ENCODE data around the gene RANBP10. TPM values are rescaled to one million over a fixed set of nuclear protein-coding genes. Genes with fewer than 3 reads are reported as not detected.
A peak's percentile ranks its signal among the peaks of the same experiment; 100 is the strongest.

Gene RANBP10
- total RNA-seq, 2 experiments from 2014 or later: 12.3 to 20.0 TPM

- Histone ChIP-seq H3K4me3 (ENCODE audit: low read depth, low read length, poor library complexity, severe bottlenecking) (no peak overlapping the region), H3K9me3 (ENCODE audit: low read length) (no peaks in the 10 kb centered on the region), H3K27ac (ENCODE audit: low read depth, low read length, poor library complexity, severe bottlenecking) (no peak overlapping the region), H3K4me1 (ENCODE audit: insufficient read depth, low read length, poor library complexity, severe bottlenecking) (peaks cover 20% of the 10 kb centered on the region), H3K9me2 (ENCODE audit: insufficient read depth, low read length) (no peaks in the 10 kb centered on the region), H3K36me3 (ENCODE audit: insufficient read depth, low read length) (peaks cover 26% of the 10 kb centered on the region), H3K4me2 (ENCODE audit: low read length) (no peak overlapping the region), H3K79me2 (ENCODE audit: insufficient read depth, low read depth, low read length) (no peaks in the 10 kb centered on the region), H4K20me1 (ENCODE audit: insufficient read depth, low read length) (no peaks in the 10 kb centered on the region), H2AFZ (ENCODE audit: low read length) (no peak overlapping the region)
- TSS peak; percentile 18 for BruUV-seq (replicated peaks)
- intact Hi-C loops (cut with micrococcal nuclease; ENCODE audit: unreplicated experiment): no loop called here
- ChIA-PET CTCF (ENCODE audit: unreplicated experiment) (no interaction called here), POLR2A (no interaction called here)
- no peak for DNase-seq (ENCODE audit: low spot score)
- TF ChIP-seq CTCF (conservative IDR thresholded peaks at IDR 0.05; ENCODE audit: low read length): no peak
- no peak for TF ChIP-seq EZH2phosphoT487 (IDR thresholded peaks at IDR 0.05; ENCODE audit: borderline replicate concordance, low read depth, low read length)
These were observed 59.5 kb downstream of the RANBP10 start for GRCh38 chr16:67746846-67747245.

GRCh38 chr16:67741118-67741517 lies 65.2 kb downstream of the RANBP10 start:
- H3K4me2 ChIP-seq (ENCODE audit: low read length): no peak overlapping the region
- CTCF ChIA-PET (ENCODE audit: unreplicated experiment): no interaction called here
- intact Hi-C loops (cut with micrococcal nuclease; ENCODE audit: unreplicated experiment): no loop called here
- no peak overlapping the region for H3K4me3 ChIP-seq (ENCODE audit: low read depth, low read length, poor library complexity, severe bottlenecking)
- POLR2A ChIA-PET: no interaction called here
- H3K36me3 ChIP-seq (ENCODE audit: insufficient read depth, low read length): peaks cover 57% of the 10 kb centered on the region
- BruUV-seq (replicated peaks): no TSS peak
- no peaks in the 10 kb centered on the region for H3K9me3 ChIP-seq (ENCODE audit: low read length)
- H2AFZ ChIP-seq (ENCODE audit: low read length): no peak overlapping the region
- no peak overlapping the region for H3K27ac ChIP-seq (ENCODE audit: low read depth, low read length, poor library complexity, severe bottlenecking)
- DNase-seq (ENCODE audit: low spot score): no peak
- no peaks in the 10 kb centered on the region for H3K9me2 ChIP-seq (ENCODE audit: insufficient read depth, low read length)
- no peaks in the 10 kb centered on the region for H4K20me1 ChIP-seq (ENCODE audit: insufficient read depth, low read length)
- no peaks in the 10 kb centered on the region for H3K79me2 ChIP-seq (ENCODE audit: insufficient read depth, low read depth, low read length)
- no peaks in the 10 kb centered on the region for H3K4me1 ChIP-seq (ENCODE audit: insufficient read depth, low read length, poor library complexity, severe bottlenecking)
- TF ChIP-seq EZH2phosphoT487 (IDR thresholded peaks at IDR 0.05; ENCODE audit: borderline replicate concordance, low read depth, low read length) (no peak), CTCF (conservative IDR thresholded peaks at IDR 0.05; ENCODE audit: low read length) (no peak)

- H3K36me3 ChIP-seq (ENCODE audit: insufficient read depth, low read length): peaks cover 57% of the 10 kb centered on the region
- POLR2A ChIA-PET: no interaction called here
- H3K79me2 ChIP-seq (ENCODE audit: insufficient read depth, low read depth, low read length): no peaks in the 10 kb centered on the region
- H3K9me3 ChIP-seq (ENCODE audit: low read length): no peaks in the 10 kb centered on the region
- no peak overlapping the region for H3K4me2 ChIP-seq (ENCODE audit: low read length)
- H3K27ac ChIP-seq (ENCODE audit: low read depth, low read length, poor library complexity, severe bottlenecking): no peak overlapping the region
- DNase-seq (ENCODE audit: low spot score): no peak
- BruUV-seq (replicated peaks): no TSS peak
- no peak overlapping the region for H2AFZ ChIP-seq (ENCODE audit: low read length)
- no peaks in the 10 kb centered on the region for H4K20me1 ChIP-seq (ENCODE audit: insufficient read depth, low read length)
- intact Hi-C loops (cut with micrococcal nuclease; ENCODE audit: unreplicated experiment): no loop called here
- no peaks in the 10 kb centered on the region for H3K9me2 ChIP-seq (ENCODE audit: insufficient read depth, low read length)
- H3K4me3 ChIP-seq (ENCODE audit: low read depth, low read length, poor library complexity, severe bottlenecking): no peak overlapping the region
- CTCF ChIA-PET (ENCODE audit: unreplicated experiment): no interaction called here
- TF ChIP-seq CTCF (conservative IDR thresholded peaks at IDR 0.05; ENCODE audit: low read length): no peak
- TF ChIP-seq EZH2phosphoT487 (IDR thresholded peaks at IDR 0.05; ENCODE audit: borderline replicate concordance, low read depth, low read length): no peak
- no peaks in the 10 kb centered on the region for H3K4me1 ChIP-seq (ENCODE audit: insufficient read depth, low read length, poor library complexity, severe bottlenecking)
These were observed 66.0 kb downstream of the RANBP10 start for GRCh38 chr16:67740391-67740790.
